Peyer's patch (tissue), 4 donors: ENCODE measurements around the gene CDKN2D.

Experiments used
- POLR2A ChIP-seq, 2 donors: fragments of 450-650 bp; IDR thresholded peaks; one replicate each; pipeline ENCODE4 v1.5.1; 2017; ENCODE audit warnings: antibody characterized with exemption in 2 of 2, mild to moderate bottlenecking in 2 of 2, moderate library complexity in 2 of 2
- TF ChIP-seq, protein P1 (sequence below), 6 experiments: fragments of 450-650 bp in 4 of 6; fragments of 200-600 bp in 2 of 6; sonication (generic) in 1 of 6; IDR thresholded peaks; one replicate each; pipeline ENCODE4 v1.5.1; 2017 to 2019; ENCODE audit warnings: antibody characterized with exemption in 6 of 6, mild to moderate bottlenecking in 3 of 6, moderate library complexity in 1 of 6

DNA sequence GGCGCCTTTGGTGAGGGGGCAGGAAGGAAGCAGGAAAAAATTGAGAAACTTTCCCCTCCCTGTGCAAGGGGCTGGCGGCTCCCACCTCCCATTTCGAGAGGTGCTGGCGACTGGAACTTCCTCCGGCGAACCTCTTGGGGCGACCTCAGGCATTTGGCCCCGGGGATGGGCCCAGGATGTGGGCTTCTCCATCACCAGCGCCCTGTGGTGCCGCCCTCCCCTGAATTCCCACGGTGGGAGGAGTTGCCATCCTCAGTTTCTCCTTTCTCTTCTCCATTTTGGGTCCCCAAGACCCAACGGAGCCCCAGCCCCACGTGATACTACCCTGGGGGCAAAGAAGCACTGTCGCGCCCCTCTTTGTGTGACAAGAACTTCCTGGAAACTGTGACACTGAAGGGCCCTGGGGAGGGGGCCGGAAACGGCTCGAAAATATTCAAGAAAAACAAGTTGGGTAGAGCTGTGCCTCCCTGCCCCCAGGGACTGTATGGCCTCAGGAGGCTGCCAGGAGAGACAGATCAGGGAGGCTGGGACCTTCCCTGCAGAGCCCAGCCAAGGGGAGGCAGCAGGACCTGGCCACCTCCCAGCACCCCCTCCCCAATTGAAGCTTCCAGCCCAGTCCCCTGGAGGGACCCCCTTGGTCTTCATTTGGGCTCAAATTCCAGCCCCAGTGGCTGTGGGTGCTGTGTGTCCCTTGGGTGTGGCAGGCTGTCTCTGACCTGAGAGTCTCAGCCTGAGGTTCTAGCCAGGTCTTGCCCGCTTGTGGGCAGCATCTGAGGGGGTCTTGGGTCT is 34.5 kb upstream of the CDKN2D start:
- TF ChIP-seq, protein P1, sequence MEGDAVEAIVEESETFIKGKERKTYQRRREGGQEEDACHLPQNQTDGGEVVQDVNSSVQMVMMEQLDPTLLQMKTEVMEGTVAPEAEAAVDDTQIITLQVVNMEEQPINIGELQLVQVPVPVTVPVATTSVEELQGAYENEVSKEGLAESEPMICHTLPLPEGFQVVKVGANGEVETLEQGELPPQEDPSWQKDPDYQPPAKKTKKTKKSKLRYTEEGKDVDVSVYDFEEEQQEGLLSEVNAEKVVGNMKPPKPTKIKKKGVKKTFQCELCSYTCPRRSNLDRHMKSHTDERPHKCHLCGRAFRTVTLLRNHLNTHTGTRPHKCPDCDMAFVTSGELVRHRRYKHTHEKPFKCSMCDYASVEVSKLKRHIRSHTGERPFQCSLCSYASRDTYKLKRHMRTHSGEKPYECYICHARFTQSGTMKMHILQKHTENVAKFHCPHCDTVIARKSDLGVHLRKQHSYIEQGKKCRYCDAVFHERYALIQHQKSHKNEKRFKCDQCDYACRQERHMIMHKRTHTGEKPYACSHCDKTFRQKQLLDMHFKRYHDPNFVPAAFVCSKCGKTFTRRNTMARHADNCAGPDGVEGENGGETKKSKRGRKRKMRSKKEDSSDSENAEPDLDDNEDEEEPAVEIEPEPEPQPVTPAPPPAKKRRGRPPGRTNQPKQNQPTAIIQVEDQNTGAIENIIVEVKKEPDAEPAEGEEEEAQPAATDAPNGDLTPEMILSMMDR (IDR thresholded peaks at IDR 0.05), result no peak
- peak in 1 of 2 donors; percentile 29 for TF ChIP-seq POLR2A (IDR thresholded peaks at IDR 0.05)
